Lower lobe of right lung (tissue), 2 donors: ENCODE data around the gene TBL1XR1. TPM values are rescaled to one million over a fixed set of nuclear protein-coding genes. Genes with fewer than 3 reads are reported as not detected.

ENCODE experiments used
- ATAC-seq, 2 donors: fragments of 200-7000 bp; cut with Tn5 transposase; one replicate each; pipeline ENCODE4 v1.9.1; 2020 to 2022; ENCODE audit warnings: mild to moderate bottlenecking in 2 of 2, moderate library complexity in 2 of 2
- DNase-seq: peaks from one replicate; pipeline ENCODE4 v3.0.0-alpha.2; 2020
- H3K27ac ChIP-seq: fragments of 200-600 bp; one replicate; pipeline ENCODE4 v1.8.0; 2022
- H3K27me3 ChIP-seq: fragments of 200-600 bp; one replicate; pipeline ENCODE4 v1.8.0; 2022; ENCODE audit warnings: low read depth
- H3K36me3 ChIP-seq: fragments of 200-600 bp; one replicate; pipeline ENCODE4 v1.8.0; 2022; ENCODE audit warnings: mild to moderate bottlenecking
- H3K4me1 ChIP-seq: fragments of 200-600 bp; one replicate; pipeline ENCODE4 v1.8.0; 2022
- H3K4me3 ChIP-seq: fragments of 200-600 bp; one replicate; pipeline ENCODE4 v1.8.0; 2022; ENCODE audit warnings: mild to moderate bottlenecking
- H3K9me3 ChIP-seq: fragments of 200-600 bp; one replicate; pipeline ENCODE4 v1.8.0; 2022
- CTCF ChIP-seq: fragments of 200-600 bp; IDR thresholded peaks from one replicate; pipeline ENCODE4 v1.8.0; 2022; ENCODE audit warnings: antibody characterized with exemption, mild to moderate bottlenecking
- intact Hi-C: fragments of 100-400 bp; cut with DNase I; formaldehyde crosslinking; loops from one replicate; pipeline ENCODE4 v1.11.0; 2022
- total RNA-seq: library from RNA; stranded (reverse); fragmentation: NEBNext Ultra II Directional; extraction: Animal tissue kit (Norgen Biotek cat#: 25700); gene quantifications from one replicate; pipeline ENCODE4 v1.2.1, GENCODE V29; 2021
- donor health status: DM: no; HTN: yes; CAD: no; lungs with severe emphysema.

Gene TBL1XR1
- total RNA-seq, 1 donor from 2014 or later, result 160 TPM

GRCh38 chr3:177079684-177080083 is 117.6 kb downstream of the TBL1XR1 start:
- intact Hi-C loops, result no loop called here
- DNase-seq (no peak), ATAC-seq (no peak)
- H3K4me1 ChIP-seq, result no peaks in the 10 kb centered on the region
- no peak overlapping the region for H3K4me3 ChIP-seq
- H3K27ac ChIP-seq, result no peak overlapping the region
- TF ChIP-seq CTCF, result no peak
- no peaks in the 10 kb centered on the region for H3K27me3 ChIP-seq
- no peaks in the 10 kb centered on the region for H3K9me3 ChIP-seq
- H3K36me3 ChIP-seq, result no peaks in the 10 kb centered on the region

- intact Hi-C loops, result no loop called here
- no peak for TF ChIP-seq CTCF
- no peaks in the 10 kb centered on the region for H3K9me3 ChIP-seq
- no peak overlapping the region for H3K27ac ChIP-seq
- ATAC-seq (no peak), DNase-seq (no peak)
- H3K4me1 ChIP-seq, result no peaks in the 10 kb centered on the region
- H3K4me3 ChIP-seq, result no peak overlapping the region
- H3K36me3 ChIP-seq, result no peaks in the 10 kb centered on the region
- no peaks in the 10 kb centered on the region for H3K27me3 ChIP-seq
Observed at GRCh38 chr3:177071496-177072156, 125.7 kb downstream of the TBL1XR1 start.

GRCh38 chr3:177069514-177070329 is 127.6 kb downstream of the TBL1XR1 start:
- no peak for DNase-seq
- Histone ChIP-seq H3K4me1 (peaks cover 8% of the 10 kb centered on the region), H3K27ac (no peak overlapping the region), H3K4me3 (no peak overlapping the region), H3K9me3 (no peaks in the 10 kb centered on the region), H3K27me3 (no peaks in the 10 kb centered on the region), H3K36me3 (no peaks in the 10 kb centered on the region)
- TF ChIP-seq CTCF, result no peak
- no peak for ATAC-seq
- intact Hi-C loops, result no loop called here

- no peak for ATAC-seq
- intact Hi-C loops, result no loop called here
- TF ChIP-seq CTCF, result no peak
Observed at GRCh38 chr3:177068967-177069366, 128.3 kb downstream of the TBL1XR1 start.

GRCh38 chr3:177066068-177066467 is 131.2 kb downstream of the TBL1XR1 start:
- DNase-seq (no peak), ATAC-seq (no peak)
- Histone ChIP-seq H3K9me3 (no peaks in the 10 kb centered on the region), H3K27me3 (no peaks in the 10 kb centered on the region), H3K4me3 (no peak overlapping the region), H3K36me3 (no peaks in the 10 kb centered on the region), H3K27ac (no peak overlapping the region), H3K4me1 (peaks cover 8% of the 10 kb centered on the region)
- no peak for TF ChIP-seq CTCF
- intact Hi-C loops, result no loop called here

More at GRCh38 chr3:177068967-177069366, 128.3 kb downstream of the TBL1XR1 start:
- H3K4me1 ChIP-seq, result peaks cover 8% of the 10 kb centered on the region
- no peaks in the 10 kb centered on the region for H3K36me3 ChIP-seq
- no peaks in the 10 kb centered on the region for H3K9me3 ChIP-seq
- H3K4me3 ChIP-seq, result no peak overlapping the region
- no peaks in the 10 kb centered on the region for H3K27me3 ChIP-seq
- DNase-seq, result no peak
- no peak overlapping the region for H3K27ac ChIP-seq
